Measurements from ENCODE around the gene IKBIP. TPM values are rescaled to one million over a fixed set of nuclear protein-coding genes. Genes with fewer than 3 reads are reported as not detected.

Gene IKBIP
- total and polyA plus RNA-seq, 9 of the 15 experiments (the other 6 are each of a cell fraction or from before 2014, with no cell fraction given) = 3.3 to 19.5 (median 14.9) TPM

- TF ChIP-seq RBM34 (IDR thresholded peaks at IDR 0.05; ENCODE audit: borderline replicate concordance, insufficient read depth, low read length) (no peak), CREB1 (IDR thresholded peaks at IDR 0.05) (peak; percentile 99), CREB1 (CRISPR knock-in tag; IDR thresholded peaks at IDR 0.05) (peak; percentile 99), TRIM24 (IDR thresholded peaks at IDR 0.05) (no peak), ZNF717 (CRISPR knock-in tag; IDR thresholded peaks at IDR 0.05) (no peak), GTF2B (IDR thresholded peaks at IDR 0.05; ENCODE audit: extremely low read depth, insufficient read length) (peak; percentile 57), THRAP3 (IDR thresholded peaks at IDR 0.05; ENCODE audit: borderline replicate concordance) (no peak), ZNF174 (CRISPR knock-in tag; IDR thresholded peaks at IDR 0.05) (no peak), POLR2H (tag; IDR thresholded peaks at IDR 0.05; ENCODE audit: low read depth) (peak; percentile 95), NR4A1 (CRISPR knock-in tag; IDR thresholded peaks at IDR 0.05) (no peak), NR4A1 (tag; IDR thresholded peaks at IDR 0.05) (no peak), E4F1 (CRISPR knock-in tag; IDR thresholded peaks at IDR 0.05; ENCODE audit: borderline replicate concordance) (no peak), THRA (IDR thresholded peaks at IDR 0.05) (no peak), CHCHD3 (CRISPR knock-in tag; IDR thresholded peaks at IDR 0.05) (no peak), TBP (optimal IDR thresholded peaks at IDR 0.05; ENCODE audit: low read depth, low read length) (peak; percentile 98), PYGO2 (tag; IDR thresholded peaks at IDR 0.05) (no peak), ZNF184 (CRISPR knock-in tag; IDR thresholded peaks at IDR 0.05) (no peak), TFE3 (CRISPR knock-in tag; IDR thresholded peaks at IDR 0.05) (no peak), FOXM1 (IDR thresholded peaks at IDR 0.05; ENCODE audit: low read depth) (no peak), FOXM1 (CRISPR knock-in tag; IDR thresholded peaks at IDR 0.05; ENCODE audit: low read depth) (no peak), SETDB1 (IDR thresholded peaks at IDR 0.05; ENCODE audit: low read length) (no peak), MYC (IDR thresholded peaks at IDR 0.05; ENCODE audit: low read depth, low read length) (peak; percentile 93), MYC (CRISPR knock-in tag; IDR thresholded peaks at IDR 0.05; ENCODE audit: borderline replicate concordance, low read depth) (peak; percentile 74; the same call in 1 of the 2 replicates)
Measured at GRCh38 chr12:98593351-98594049, 51.1 kb downstream of the IKBIP start, which contains the start of gene SLC25A3 (continued).

All from K562 (cell line).